Non-pigmented ciliary epithelial cell (primary cell): ENCODE measurements around the gene SAMD8.
"Not testable (repeated sequence)": the region's sequence is repeated elsewhere in the genome, so short reads cannot be mapped to it uniquely, and the experiment has no call there.

Experiments used
- DNase-seq: peaks from one replicate; pipeline ENCODE4 v3.0.0-alpha.2; 2010; ENCODE audit warnings: low read depth

The SAMD8 gene

DNA sequence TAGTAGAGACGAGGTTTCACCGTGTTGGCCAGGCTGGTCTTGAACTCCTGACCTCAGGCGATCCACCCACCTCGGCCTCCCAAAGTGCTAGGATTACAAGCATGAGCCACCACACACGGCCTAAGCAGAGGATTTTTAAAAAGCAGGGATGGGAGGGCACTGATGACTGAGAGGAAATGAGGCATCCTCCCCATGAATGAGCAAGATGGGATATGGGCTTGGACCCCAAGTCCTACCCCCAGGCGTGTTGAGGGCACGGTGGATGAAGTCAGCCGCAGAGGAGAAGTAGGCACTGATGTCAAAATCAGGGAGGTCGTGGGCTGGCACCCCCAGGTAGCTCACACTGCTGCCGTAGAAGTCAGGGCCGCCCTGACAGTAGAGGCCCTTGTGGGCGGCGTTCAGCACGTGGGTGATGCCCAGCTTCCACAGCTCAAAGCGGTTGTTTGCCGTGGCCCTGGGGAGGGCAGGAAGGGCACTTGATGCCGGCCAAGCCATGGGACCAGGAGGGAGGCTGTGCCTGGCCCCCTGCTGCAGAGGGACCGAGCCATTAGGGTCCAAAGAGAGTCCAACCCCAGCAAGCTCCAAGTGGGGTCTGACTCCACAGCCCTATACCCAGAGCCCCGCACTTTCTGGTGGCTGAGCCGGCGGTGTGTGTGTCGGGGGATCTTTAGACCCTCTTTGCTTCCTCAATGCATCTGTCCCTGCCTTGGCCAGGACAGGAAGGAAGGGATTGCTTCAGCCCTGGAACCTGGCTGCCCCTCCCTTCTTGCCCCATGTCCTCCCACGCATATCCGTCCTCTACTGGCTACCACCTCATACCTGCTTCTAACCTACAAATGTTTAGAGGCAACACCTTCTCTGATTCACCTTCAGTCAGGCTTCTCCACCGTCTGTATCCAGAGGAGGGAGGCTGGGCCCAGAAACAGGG is 3.4 kb upstream of the SAMD8 start:
- DNase-seq, result no peak

DNA sequence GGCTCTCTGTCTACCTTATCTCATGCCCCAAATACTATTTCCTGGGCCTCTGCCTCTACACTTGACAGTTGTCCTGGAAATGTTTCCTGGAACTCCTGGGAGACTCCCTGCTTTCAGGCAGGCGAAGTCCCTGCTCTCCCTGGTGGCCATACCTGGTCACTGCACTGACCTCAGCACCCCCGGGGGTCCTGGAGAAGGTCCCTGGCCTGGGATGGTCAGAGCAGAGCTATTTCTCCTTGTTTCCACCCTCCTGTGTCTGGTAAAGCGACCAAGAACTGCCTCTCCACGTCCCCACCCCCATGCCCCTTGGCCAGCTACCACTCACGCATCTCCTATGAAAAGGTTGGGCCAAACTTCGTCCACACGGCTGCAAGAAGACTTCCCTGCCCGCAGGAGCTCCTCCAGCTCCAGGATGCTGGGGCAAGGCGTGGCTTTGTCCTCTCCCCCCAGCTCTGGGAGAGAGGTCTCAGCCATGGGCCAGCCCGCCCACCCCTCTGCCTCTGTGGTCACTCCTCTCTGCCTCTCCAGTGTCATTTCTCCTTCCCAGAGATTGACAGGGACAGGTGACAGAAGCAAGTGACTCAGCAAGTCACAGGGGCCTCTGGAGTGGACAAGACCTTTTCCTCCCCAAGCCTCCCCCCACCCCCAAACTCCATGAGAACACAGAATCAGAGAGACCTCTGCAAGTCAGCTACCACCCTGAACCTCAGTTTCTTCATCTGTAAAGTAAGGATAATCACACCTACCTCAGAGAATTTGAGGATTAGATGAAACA is 2.6 kb upstream of the SAMD8 start:
- DNase-seq, result no peak

DNA sequence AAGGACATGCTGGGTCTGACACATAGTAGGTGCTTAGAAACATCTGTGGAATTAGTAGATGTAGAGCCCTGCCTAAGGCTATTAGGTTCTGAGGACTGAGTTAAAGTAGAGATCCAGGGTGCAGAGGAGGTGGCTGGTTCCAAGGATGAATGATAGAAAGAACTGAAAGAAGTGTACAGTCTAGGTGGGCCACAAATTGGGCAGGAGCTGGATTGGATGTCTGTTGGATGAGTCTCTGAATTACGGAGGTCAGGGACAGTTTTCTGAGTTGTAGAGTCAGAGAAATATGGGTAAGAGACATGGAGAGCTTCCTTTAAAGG is 2.0 kb upstream of the SAMD8 start:
- DNase-seq, result no peak

DNA sequence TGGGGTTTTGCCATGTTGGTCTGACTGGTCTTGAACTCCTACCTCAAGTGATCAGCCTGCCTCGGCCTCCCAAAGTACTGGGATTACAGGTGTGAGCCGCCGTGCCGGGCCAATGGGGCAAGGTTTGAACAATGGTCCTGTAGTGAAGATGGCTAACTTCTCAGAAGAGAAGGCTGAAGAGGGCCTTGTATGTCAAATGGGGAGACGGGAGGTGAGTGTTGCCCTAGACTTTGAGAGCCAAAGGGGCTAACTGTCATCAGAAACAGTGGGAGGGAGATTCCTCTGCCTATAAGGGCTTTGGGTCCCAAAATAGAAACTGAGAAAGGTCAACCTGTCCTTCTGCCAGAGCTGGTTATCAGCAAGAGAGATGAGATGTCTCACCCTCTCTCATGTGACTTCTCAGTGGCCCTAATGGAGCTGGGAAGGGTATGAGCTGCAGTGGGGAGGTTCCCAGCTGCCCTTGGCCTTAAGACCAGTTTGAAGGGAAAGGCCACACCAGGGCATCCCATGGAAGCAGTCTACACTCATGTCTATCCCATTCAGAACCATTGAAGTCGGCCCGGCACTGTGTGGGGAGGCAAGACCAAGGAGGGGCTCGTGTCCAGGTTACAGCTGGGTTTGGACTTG is 1.3 kb upstream of the SAMD8 start:
- no peak for DNase-seq

DNA sequence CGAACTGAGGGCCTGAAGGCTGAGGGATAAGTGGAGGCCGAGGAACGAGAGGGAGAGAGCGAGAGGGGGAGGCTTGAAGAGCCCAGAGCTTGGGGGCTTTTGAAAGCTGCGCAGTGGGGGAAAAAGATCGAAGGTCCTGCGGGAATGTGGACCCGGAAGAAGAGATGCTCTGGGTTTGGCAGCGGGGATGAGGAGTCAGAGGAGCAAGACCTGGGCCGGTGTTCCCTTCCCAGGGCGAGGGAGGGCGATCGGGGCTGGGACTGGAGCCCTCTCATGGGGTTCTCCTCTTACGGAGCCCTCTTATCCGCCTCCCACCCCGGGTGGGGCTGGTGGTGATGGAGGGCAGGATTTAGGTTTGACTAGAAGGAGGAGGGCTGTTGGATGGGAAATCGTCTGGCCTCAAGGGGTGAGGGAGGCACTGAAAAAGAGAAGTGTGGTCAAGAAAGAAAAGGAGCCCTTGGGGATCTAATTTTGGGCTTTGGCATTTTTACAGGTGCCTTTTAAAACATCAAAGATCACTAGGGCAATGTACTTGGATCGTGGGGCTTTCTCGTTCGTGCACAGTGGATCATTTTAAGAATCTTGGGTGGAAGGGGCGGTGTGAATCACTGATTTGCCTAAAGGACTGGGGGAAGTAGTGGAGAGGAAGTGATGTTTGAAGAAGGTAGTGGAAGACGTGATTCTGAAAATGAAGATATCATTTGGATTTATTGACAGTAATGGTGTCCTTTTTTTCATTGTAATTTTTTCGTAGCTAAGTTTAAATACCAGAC is 637 bp downstream of the SAMD8 start:
- no peak for DNase-seq

DNA sequence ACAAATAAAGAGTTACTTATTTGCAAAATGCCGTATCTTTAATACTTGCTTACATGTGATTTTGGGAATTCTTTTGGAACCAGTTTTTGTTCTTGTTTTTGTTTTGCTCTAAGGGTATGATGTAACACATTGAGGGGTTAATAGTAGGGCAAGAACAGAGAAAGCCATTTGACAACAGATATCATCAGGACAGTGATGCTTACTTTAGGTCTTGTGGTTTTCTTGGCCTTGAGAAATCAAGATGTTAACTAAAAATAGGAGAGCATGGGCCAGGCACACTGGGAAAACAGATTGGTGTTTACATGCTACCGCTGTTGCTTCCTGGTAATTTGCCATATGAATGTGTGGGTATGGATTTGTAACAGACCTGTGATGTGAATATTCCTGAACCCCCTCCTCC is 3.7 kb downstream of the SAMD8 start:
- no peak for DNase-seq

DNA sequence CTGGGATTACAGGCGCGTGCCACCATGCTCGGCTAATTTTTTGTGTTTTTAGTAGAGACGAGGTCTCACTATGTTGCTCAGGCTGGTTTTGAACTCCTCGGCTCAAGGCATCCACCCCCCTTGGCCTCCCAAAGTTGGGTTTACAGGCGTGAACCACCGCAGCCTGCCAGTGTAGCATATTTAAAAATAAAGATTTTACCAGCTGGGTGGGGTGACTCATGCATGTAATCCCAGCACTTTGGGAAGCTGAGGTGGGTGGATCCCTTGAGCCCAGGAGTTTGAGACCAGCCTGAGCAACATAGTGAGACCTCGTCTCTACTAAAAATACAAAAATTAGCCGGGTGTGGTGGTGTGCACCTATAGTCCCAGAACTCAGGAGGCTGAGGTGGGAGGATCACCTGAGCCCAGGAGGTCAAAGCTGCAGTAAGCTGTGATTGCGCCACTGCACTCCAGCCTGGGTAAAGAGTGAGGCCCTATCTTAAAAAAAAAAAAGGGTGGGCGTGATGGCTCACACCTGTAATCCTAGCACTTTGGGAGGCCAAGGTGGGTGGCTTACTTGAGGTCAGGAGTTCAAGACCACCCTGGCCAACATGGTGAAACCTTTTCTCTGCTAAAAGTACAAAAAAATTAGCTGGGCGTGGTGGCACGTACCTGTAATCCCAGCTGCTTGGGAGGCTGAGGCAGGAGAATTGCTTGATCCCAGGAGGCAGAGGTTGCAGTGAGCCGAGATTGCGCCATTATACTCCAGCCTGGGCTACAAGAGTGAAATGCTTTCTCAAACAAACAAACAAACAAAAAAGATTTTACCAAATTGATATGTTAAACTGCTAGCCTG is 5.7 kb downstream of the SAMD8 start:
- DNase-seq, result not testable (repeated sequence)

DNA sequence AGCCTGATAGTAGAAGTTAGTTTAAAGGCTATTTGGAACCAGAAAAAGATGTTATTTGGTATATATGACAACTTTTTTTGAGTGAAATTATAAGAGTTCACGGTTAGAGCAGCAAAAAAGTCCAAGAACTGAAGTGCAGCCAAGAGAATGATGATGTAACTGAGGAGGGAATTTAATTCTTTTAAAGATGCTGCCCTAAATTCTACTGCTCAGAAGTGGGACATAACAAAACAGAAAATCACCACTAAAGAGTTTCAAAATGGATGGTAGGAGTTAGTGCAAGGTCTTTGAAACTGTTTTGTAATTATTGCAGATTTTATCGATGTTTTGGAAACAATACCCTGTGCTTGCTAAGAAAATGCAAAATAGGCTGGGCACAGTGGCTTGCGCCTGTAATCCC is 6.5 kb downstream of the SAMD8 start:
- DNase-seq, result no peak

DNA sequence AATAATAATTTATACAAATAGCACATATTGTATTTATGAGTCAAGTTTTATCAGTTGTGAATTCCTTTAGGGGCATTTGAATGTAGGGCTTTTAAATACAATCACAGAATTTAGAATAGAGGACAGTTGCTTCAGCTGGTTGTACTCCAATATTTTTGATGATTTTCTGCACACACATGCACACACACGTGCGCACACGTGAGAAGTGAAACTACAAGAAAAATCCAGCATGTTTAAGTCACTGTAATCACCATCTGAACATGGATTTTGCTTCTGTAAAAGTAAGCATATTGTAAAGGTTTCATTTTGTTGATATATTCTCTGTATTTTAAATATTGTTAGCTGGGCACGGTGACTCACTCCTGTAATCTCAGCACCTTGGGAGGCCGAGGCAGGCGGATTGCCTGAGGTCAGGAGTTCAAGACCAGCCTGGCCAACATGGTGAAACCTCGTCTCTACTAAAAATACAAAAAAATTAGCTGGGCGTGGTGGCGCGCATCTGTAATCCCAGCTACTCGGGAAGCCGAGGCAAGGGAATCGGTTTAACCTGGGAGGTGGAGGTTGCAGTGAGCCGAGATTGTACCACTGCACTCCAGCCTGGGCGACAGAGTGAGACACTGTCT is 8.1 kb downstream of the SAMD8 start:
- not testable (repeated sequence) for DNase-seq

DNA sequence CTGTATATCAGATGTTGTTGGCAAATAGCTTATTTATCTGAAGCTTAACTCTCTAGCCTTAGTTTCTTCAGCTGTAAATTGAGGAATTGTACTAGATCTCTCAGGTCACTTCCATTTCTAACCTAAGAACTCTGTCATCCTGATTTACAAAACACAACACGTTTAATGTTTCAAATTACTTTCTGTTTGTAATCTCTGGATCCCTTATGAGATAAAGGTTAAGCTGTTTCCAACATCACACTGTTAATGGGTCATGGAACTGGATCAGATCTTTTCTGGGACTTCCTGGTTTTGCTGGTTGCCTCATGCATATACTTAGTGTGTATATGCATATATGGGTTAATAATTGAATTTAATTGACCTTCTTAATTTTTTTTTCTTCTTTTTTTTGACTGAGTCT is 9.9 kb downstream of the SAMD8 start:
- DNase-seq, result no peak

DNA sequence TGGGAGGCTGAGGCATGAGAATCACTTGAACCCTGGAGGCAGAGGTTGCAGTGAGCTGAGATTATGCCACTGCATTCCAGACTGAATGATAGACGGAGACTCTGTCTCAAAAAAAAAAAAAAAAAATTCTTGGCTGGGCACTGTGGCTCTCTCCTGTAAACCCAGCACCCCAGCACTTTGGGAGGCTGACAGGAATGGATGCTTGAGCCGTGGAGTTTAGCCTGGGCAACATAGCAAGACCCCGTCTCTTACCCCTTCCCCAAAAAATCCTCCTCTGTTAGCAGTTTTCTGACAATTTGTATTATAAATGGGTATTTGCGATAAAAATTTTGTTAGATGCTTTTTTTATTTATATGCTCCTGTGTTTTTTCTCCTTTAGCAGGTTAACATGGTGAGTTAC is 11.0 kb downstream of the SAMD8 start:
- DNase-seq, result no peak

DNA sequence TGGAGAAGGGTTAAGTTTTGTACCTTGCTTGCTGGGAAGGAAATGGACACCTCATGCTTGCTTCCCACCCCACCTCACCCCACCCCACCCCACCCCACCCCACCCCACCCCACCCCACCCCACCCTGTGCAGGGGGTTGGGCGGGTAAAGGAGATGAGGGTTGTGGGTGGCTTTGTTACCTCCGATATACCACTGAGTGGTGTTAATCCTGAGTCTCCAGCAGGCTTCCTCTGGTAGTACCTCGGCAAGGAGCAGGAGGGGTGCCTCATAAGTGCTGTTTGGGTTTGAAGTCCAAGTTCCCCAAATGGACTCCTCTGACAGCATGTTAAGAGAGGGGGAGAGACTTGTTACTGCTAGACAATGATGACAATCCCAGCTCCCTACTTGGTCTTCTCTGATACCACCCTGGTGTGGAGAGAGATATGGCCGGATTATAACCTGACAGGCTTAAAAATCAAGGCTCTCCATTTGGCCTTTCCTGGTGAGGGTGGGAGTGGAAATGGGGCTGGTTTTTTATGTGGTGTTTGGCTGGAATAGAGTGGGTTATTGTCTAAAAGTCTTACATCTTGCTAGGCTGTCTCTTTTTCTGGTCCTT is 11.7 kb downstream of the SAMD8 start:
- no peak for DNase-seq

DNA sequence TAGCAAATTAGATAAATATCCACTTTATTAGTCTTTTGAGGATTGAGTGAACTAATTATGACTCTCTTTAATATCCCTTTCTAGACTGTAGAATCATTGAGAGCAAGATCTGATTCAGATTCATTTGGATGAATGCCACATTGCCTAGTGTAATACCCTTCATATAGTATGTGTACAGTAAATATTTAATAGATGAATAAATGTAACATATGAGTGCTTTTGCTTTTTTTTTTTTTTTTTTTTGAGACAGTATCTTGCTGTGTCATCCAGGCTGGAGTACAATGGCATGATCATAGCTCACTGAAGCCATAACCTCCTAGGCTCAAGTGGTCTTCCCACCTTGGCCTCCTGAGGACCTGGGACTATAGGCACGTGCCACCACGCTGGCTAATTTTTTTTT is 14.8 kb downstream of the SAMD8 start:
- DNase-seq, result no peak

DNA sequence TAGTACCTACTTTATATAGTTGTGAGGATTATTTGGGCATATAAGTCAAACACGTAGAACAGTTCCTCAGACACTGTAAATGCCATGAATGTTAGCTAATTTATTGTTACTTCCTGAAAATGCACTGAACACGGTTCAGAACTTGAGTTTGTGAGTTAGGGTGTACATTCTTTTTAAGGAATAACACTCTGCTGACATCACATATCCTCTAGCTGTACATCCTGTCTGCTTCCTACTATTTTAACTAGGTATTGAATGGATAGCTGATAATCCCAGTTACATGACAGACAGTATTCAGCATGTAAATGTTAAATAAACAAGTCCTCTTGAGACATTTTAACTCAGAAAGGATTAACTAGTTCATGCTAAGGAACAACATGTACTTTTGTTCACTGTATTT is 16.0 kb downstream of the SAMD8 start:
- DNase-seq, result no peak

DNA sequence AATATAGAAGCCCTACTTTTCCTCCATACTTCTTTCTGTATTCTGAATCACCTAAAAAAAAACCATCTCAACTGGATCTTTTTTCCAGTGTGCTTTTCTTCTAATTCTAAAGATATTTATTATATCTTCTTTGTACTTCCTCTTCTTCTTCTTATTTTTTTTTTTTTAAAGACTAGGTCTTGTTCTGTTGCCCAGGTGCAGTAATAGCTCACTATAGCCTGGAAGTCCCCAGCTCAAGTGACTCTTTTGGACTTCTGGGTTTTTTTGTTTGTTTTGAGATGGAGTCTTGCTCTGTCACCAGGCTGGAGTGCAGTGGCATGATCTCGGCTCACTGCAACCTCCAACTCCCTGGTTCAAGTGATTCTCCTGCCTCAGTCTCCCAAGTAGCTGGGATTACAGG is 17.5 kb downstream of the SAMD8 start:
- not testable (repeated sequence) for DNase-seq

DNA sequence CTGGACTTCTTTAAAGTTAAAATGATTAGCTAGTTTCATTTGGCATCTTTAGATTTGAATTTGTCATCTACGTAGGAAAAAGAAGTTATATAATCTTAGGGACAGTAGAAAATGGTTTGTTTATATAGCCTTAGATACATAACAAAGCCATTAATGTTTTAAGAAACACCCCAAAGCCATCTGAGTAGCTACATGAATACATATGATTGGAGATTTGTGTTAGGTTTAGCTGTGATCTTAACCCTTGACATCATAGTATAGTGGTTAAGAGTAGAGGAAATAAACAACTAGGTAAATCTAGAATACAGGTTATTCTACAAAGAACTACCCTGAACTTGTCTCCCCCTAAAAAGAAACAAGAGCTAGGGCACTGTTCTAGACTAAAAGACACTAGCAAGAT is 18.1 kb downstream of the SAMD8 start:
- no peak for DNase-seq

DNA sequence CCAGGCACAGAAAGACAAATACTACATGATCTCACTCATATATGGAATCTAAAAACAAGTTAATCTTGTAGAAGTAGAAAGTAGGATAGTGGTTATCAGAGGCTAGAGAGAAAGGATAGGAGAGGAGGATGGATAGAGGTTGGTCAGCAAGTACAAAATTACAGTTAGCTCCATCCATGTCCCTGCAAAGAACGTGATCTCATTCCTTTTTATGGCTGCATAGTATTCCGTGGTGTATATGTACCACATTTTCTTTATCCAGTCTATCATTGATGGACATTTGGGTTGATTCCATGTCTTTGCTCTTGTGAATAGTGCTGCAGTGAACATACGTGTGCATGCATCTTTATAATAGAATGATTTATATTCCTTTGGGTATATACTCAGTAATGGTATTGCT is 22.2 kb downstream of the SAMD8 start:
- not testable (repeated sequence) for DNase-seq

DNA sequence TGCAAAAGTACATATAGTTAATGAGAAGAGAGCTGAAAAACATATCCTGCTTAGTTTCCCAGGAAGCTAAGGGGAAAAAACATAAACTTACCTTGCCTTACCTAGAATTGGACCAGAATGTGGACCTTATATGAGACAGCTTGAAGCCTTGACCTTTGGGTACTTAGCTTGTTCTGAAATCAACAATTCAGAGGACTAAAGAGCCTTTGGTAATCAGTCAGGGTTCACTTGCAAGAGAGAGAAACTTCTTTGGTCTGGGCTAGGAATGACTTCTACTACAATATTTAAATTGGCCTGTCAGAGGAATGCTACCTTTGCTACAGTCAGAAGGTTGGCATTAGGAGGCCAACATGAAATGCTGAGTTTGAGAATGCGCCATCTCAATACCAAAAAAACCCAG is 24.9 kb downstream of the SAMD8 start:
- DNase-seq, result no peak

DNA sequence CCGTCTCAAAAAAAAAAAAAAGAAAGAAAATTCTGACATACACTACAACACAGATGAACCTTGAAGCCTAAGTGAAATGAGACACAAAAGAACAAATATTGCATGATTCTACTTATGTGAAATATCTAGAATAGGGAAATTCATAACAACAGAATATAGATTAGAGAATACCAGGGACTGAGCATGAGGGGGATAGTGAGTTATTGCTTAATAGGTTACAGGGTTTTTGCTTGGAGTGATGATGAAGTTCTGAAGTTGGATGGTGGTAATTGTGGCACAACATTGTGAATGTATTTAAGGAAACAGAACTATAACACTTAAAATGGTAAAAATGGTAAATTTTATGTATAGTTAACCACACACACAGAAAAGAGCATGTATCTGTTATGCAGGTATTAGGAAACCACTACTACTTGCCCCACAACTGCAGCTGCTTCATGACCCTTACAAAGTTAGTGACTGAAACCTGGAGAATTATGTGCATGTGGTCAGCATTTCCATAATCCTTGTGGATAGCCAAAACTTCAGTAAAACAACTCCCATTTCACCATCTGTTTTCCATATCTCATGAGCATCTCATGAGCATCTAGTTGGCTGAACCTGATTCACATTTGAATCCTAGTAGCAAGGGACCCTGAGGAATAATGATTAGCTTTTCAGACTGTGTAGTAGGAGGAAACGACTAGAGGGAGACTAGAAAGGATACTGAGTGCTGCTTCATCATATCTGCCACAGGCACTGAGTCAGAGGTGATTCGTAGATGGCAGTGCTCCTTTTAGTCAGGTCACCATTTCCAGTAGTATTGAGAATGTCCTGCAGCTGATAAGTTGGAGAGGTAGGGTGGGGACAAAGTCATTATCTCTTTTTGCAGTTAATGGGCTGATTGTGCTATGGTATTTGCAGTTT is 26.3 kb downstream of the SAMD8 start:
- no peak for DNase-seq
